GM23338 (cell line): Measurements from ENCODE around the gene KCNMA1.

Experiments
- CREB1 ChIP-seq: fragments of 250-450 bp; sonication (Bioruptor Pico); IDR thresholded peaks from 2 replicates; pipeline ENCODE4 v1.5.0; 2020; ENCODE audit warnings: low read depth, mild to moderate bottlenecking, moderate library complexity
- CTCF ChIP-seq, 2 experiments: fragments of 200-600 bp in 1 of 2; sonication (generic) in 1 of 2; conservative IDR thresholded peaks; 2 replicates each; pipeline versions ENCODE4 v1.5.1 to v1.6.1; 2016 to 2017; ENCODE audit warnings: antibody characterized with exemption in 2 of 2, low read depth in 2 of 2, mild to moderate bottlenecking in 2 of 2, moderate library complexity in 1 of 2
- EZH2 ChIP-seq: fragments of 200-600 bp; sonication (generic); IDR thresholded peaks from one replicate; pipeline ENCODE4 v1.8.0; 2017; ENCODE audit warnings: antibody characterized with exemption, mild to moderate bottlenecking, low read depth; ENCODE audit not compliant: unreplicated experiment
- JUNB ChIP-seq: IDR thresholded peaks from one replicate; pipeline ENCODE4 v1.6.1; 2016; ENCODE audit warnings: antibody characterized with exemption; ENCODE audit not compliant: unreplicated experiment
- POLR2AphosphoS5 ChIP-seq: IDR thresholded peaks from 2 replicates; pipeline ENCODE4 v1.6.1; 2016; ENCODE audit warnings: antibody characterized with exemption, low read depth
- REST ChIP-seq: IDR thresholded peaks from one replicate; pipeline ENCODE4 v1.6.1; 2018; ENCODE audit warnings: antibody characterized with exemption; ENCODE audit not compliant: unreplicated experiment

- TF ChIP-seq CTCF (conservative IDR thresholded peaks at IDR 0.05; ENCODE audit: low read depth in 2 of 2) (no peak), JUNB (no peak), POLR2AphosphoS5 (no peak), EZH2 (no peak), REST (no peak), CREB1 (CRISPR knock-in tag) (no peak)
These were observed 397.5 kb downstream of the KCNMA1 start for GRCh38 chr10:77240041-77240652.
